SK-N-SH treated with all-trans-retinoic acid at 6 μM for 48 hours (cell line): Measurements from ENCODE around the gene SMARCA4.

Source experiments
- ATAC-seq: fragments of 200-7000 bp; cut with Tn5 transposase; 3 replicates; pipeline ENCODE4 v1.9.1; 2020; ENCODE audit warnings: mild to moderate bottlenecking, moderate library complexity
- ARNTL ChIP-seq: fragments of 450-650 bp; formaldehyde crosslinking; IDR thresholded peaks from 2 replicates; pipeline ENCODE4 v1.5.0; 2020; ENCODE audit warnings: low read depth, mild to moderate bottlenecking, moderate library complexity, borderline replicate concordance
- BACH2 ChIP-seq: fragments of 250-450 bp; sonication (Bioruptor Pico); IDR thresholded peaks from 2 replicates; pipeline ENCODE4 v1.9.0; 2021; ENCODE audit warnings: mild to moderate bottlenecking, borderline replicate concordance
- CSDC2 ChIP-seq: fragments of 250-450 bp; sonication (Bioruptor Pico); IDR thresholded peaks from 2 replicates; pipeline ENCODE4 v1.5.0; 2020; ENCODE audit warnings: mild to moderate bottlenecking, moderate library complexity
- ESRRG ChIP-seq: fragments of 250-450 bp; sonication (Bioruptor Pico); IDR thresholded peaks from 2 replicates; pipeline ENCODE4 v1.6.1; 2021; ENCODE audit warnings: mild to moderate bottlenecking
- GLIS3 ChIP-seq: fragments of 250-450 bp; sonication (Bioruptor Pico); IDR thresholded peaks from 2 replicates; pipeline ENCODE4 v1.5.0; 2020; ENCODE audit warnings: mild to moderate bottlenecking, moderate library complexity
- ISL1 ChIP-seq: fragments of 250-450 bp; sonication (Bioruptor Pico); IDR thresholded peaks from 2 replicates; pipeline ENCODE4 v2.1.2; 2022; ENCODE audit warnings: mild to moderate bottlenecking, moderate library complexity
- OSR1 ChIP-seq: fragments of 250-450 bp; sonication (Bioruptor Pico); IDR thresholded peaks from 2 replicates; pipeline ENCODE4 v1.8.0; 2022; ENCODE audit warnings: moderate library complexity, mild to moderate bottlenecking, inconsistent platforms
- PATZ1 ChIP-seq: fragments of 250-450 bp; sonication (Bioruptor Pico); IDR thresholded peaks from 2 replicates; pipeline ENCODE4 v1.8.0; 2020; ENCODE audit warnings: mild to moderate bottlenecking, moderate library complexity, borderline replicate concordance
- POU6F1 ChIP-seq: fragments of 250-450 bp; sonication (Bioruptor Pico); IDR thresholded peaks from 2 replicates; pipeline ENCODE4 v1.8.0; 2021; ENCODE audit warnings: low read depth, mild to moderate bottlenecking, moderate library complexity, borderline replicate concordance
- PPARA ChIP-seq: fragments of 250-450 bp; sonication (Bioruptor Pico); IDR thresholded peaks from 2 replicates; pipeline ENCODE4 v1.5.0; 2020; ENCODE audit warnings: mild to moderate bottlenecking, borderline replicate concordance
- RARB ChIP-seq: fragments of 250-450 bp; sonication (Bioruptor Pico); IDR thresholded peaks from 2 replicates; pipeline ENCODE4 v1.8.0; 2021; ENCODE audit warnings: mild to moderate bottlenecking, moderate library complexity
- SNAI2 ChIP-seq: fragments of 250-450 bp; sonication (Bioruptor Pico); IDR thresholded peaks from 2 replicates; pipeline ENCODE4 v1.5.0; 2020; ENCODE audit warnings: mild to moderate bottlenecking, moderate library complexity
- TCF4 ChIP-seq: fragments of 250-450 bp; sonication (Bioruptor Pico); IDR thresholded peaks from 2 replicates; pipeline ENCODE4 v1.8.0; 2021; ENCODE audit warnings: mild to moderate bottlenecking, moderate library complexity, borderline replicate concordance
- TOX ChIP-seq: fragments of 250-450 bp; sonication (Bioruptor Pico); IDR thresholded peaks from 2 replicates; pipeline ENCODE4 v1.8.0; 2021; ENCODE audit warnings: mild to moderate bottlenecking, moderate library complexity, borderline replicate concordance
- TSHZ2 ChIP-seq: fragments of 250-450 bp; sonication (Bioruptor Pico); IDR thresholded peaks from 2 replicates; pipeline ENCODE4 v1.5.0; 2020; ENCODE audit warnings: mild to moderate bottlenecking, moderate library complexity
- ZC3H10 ChIP-seq: fragments of 250-450 bp; sonication (Bioruptor Pico); IDR thresholded peaks from 2 replicates; pipeline ENCODE4 v1.5.1; 2021; ENCODE audit warnings: mild to moderate bottlenecking, moderate library complexity
- ZFP3 ChIP-seq: fragments of 250-450 bp; sonication (Bioruptor Pico); IDR thresholded peaks from 2 replicates; pipeline ENCODE4 v1.5.0; 2020; ENCODE audit warnings: mild to moderate bottlenecking, moderate library complexity
- ZFP30 ChIP-seq: fragments of 450-650 bp; formaldehyde crosslinking; IDR thresholded peaks from 2 replicates; pipeline ENCODE4 v1.5.0; 2022; ENCODE audit warnings: mild to moderate bottlenecking, moderate library complexity
- ZNF565 ChIP-seq: fragments of 450-650 bp; formaldehyde crosslinking; conservative IDR thresholded peaks from 2 replicates; pipeline ENCODE4 v1.5.0; 2020; ENCODE audit warnings: low read depth, mild to moderate bottlenecking, moderate library complexity
- ZNF70 ChIP-seq: fragments of 450-650 bp; formaldehyde crosslinking; IDR thresholded peaks from 2 replicates; pipeline ENCODE4 v1.5.0; 2020; ENCODE audit warnings: mild to moderate bottlenecking, moderate library complexity
- ZNF8 ChIP-seq: fragments of 450-650 bp; formaldehyde crosslinking; IDR thresholded peaks from 2 replicates; pipeline ENCODE4 v1.5.0; 2020; ENCODE audit warnings: mild to moderate bottlenecking, moderate library complexity
- TF ChIP-seq, protein P1 (sequence below): fragments of 250-450 bp; sonication (Bioruptor Pico); IDR thresholded peaks from 2 replicates; pipeline ENCODE4 v1.5.1; 2020; ENCODE audit warnings: low read depth, mild to moderate bottlenecking, moderate library complexity

The SMARCA4 gene

DNA sequence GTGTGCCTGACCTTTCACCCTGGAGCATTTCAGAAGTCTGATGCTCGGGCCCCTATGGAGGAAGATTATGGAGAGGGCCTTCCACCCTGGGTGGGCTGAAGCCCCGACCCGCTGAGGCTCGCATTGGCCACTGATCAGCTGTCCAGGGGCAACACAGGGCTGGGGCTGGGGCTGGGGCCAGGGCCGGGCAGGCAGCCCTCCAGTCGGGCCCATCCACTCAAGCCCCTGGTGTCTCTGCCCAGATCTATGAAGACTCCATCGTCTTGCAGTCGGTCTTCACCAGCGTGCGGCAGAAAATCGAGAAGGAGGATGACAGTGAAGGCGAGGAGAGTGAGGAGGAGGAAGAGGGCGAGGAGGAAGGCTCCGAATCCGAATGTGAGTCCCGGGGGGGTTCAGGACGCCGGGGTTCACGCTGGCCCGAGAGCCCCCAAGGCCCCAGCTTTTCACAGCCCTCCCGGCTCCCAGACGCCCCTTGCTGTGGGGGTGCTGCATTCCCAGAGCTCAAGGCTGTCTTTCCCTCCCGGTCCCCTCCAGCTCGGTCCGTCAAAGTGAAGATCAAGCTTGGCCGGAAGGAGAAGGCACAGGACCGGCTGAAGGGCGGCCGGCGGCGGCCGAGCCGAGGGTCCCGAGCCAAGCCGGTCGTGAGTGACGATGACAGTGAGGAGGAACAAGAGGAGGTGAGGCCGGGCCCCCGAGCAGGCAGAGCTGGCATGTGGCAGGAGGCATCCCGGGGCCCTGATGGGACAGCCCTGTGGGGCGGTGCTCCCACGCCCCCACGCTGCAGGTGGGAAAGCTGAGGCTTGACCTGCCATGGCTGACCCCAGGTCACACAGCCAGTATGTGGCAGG lies 98.9 kb downstream of the SMARCA4 start:
- no peak for ATAC-seq
- TF ChIP-seq RARB (CRISPR knock-in tag) (no peak), TOX (CRISPR knock-in tag) (no peak)
- TF ChIP-seq, all 23 proteins: peak for 0

DNA sequence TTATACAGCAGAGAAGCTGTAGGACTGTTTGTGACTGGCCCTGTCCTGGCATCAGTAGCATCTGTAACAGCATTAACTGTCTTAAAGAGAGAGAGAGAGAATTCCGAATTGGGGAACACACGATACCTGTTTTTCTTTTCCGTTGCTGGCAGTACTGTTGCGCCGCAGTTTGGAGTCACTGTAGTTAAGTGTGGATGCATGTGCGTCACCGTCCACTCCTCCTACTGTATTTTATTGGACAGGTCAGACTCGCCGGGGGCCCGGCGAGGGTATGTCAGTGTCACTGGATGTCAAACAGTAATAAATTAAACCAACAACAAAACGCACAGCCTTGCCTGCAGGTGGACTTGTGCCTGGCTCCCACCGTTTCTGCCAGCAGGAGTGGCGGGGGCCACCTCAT lies 101.1 kb downstream of the SMARCA4 start:
- no peak for ATAC-seq
- TF ChIP-seq POU6F1 (no peak), ZNF565 (CRISPR knock-in tag) (no peak), PATZ1 (CRISPR knock-in tag) (no peak), ZNF8 (CRISPR knock-in tag) (no peak), PPARA (CRISPR knock-in tag) (no peak), SNAI2 (CRISPR knock-in tag) (no peak), ZFP30 (no peak), OSR1 (CRISPR knock-in tag) (no peak), RARB (CRISPR knock-in tag) (no peak), GLIS3 (CRISPR knock-in tag) (no peak), ARNTL (no peak), BACH2 (CRISPR knock-in tag) (no peak), TOX (CRISPR knock-in tag) (no peak), ISL1 (CRISPR knock-in tag) (no peak), ZFP3 (no peak), ESRRG (no peak), ZC3H10 (CRISPR knock-in tag) (no peak), TSHZ2 (no peak)
- TF ChIP-seq, protein P1, sequence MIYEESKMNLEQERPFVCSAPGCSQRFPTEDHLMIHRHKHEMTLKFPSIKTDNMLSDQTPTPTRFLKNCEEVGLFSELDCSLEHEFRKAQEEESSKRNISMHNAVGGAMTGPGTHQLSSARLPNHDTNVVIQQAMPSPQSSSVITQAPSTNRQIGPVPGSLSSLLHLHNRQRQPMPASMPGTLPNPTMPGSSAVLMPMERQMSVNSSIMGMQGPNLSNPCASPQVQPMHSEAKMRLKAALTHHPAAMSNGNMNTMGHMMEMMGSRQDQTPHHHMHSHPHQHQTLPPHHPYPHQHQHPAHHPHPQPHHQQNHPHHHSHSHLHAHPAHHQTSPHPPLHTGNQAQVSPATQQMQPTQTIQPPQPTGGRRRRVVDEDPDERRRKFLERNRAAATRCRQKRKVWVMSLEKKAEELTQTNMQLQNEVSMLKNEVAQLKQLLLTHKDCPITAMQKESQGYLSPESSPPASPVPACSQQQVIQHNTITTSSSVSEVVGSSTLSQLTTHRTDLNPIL (CRISPR knock-in tag): no peak

DNA sequence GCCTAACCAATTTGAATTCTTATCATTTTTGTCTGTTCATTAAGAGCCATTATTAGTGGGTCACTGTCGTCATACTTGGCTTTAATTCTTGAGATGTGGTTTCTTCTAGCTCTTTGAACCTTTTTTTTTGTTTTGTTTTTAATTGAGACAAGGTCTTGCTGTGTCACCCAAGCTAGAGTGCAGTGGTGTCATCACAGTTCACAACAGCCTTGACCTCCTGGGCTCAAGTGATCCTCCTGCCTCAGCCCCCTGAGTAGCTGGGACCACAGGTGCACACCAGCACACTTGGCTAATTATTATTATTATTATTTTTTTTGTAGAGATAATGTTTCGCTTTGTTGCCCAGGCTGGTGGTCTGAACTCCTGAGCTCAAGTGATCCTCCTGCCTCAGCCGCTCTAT lies 102.6 kb downstream of the SMARCA4 start:
- TF ChIP-seq RARB (CRISPR knock-in tag): no peak
- no peak for TF ChIP-seq ISL1 (CRISPR knock-in tag)
- TF ChIP-seq TCF4 (CRISPR knock-in tag): no peak
- TF ChIP-seq PPARA (CRISPR knock-in tag): no peak
- no peak for TF ChIP-seq CSDC2 (CRISPR knock-in tag)
- TF ChIP-seq POU6F1: no peak
- TF ChIP-seq, protein P1 (CRISPR knock-in tag): no peak
- TF ChIP-seq ZNF70: no peak
- TF ChIP-seq ZFP3: no peak
- TF ChIP-seq GLIS3 (CRISPR knock-in tag): no peak
- no peak for TF ChIP-seq BACH2 (CRISPR knock-in tag)
- no peak for TF ChIP-seq TSHZ2
- no peak for TF ChIP-seq ZC3H10 (CRISPR knock-in tag)
- no peak for TF ChIP-seq ZFP30
- no peak for TF ChIP-seq ESRRG
- no peak for ATAC-seq
